H1 (cell line): ENCODE measurements around the gene UBE4A. TPM values are rescaled to one million over a fixed set of nuclear protein-coding genes. Genes with fewer than 3 reads are reported as not detected.

ENCODE experiments used
- CTCF ChIA-PET: fragments of 300-600 bp; sonication (Branson Sonifier 250); formaldehyde crosslinking; loops from one replicate; lab custom pipeline; 2021; ENCODE audit not compliant: partially characterized antibody; lab: Charles Lee
- POLR2A ChIA-PET: fragments of 300-600 bp; sonication (Branson Sonifier 250); formaldehyde crosslinking; loops from one replicate; lab custom pipeline; 2021; ENCODE audit warnings: inconsistent platforms; ENCODE audit not compliant: partially characterized antibody; lab: Charles Lee
- DNase-seq, 2 experiments: peaks; one replicate each; pipeline versions ENCODE4 v3.0.0 to v3.0.0-alpha.2; 2010 to 2022; ENCODE audit warnings: low spot score in 2 of 2, low read depth in 1 of 2, mixed read lengths in 1 of 2
- FAIRE-seq: peaks from 2 replicates; lab custom pipeline; 2011; peaks lifted over from hg19 to GRCh38; lab: Jason Lieb, UNC
- H2AFZ ChIP-seq: 2 replicates; pipeline ENCODE4 v1.8.1; 2012; ENCODE audit warnings: low read length, inconsistent platforms
- H2AK5ac ChIP-seq: 2 replicates; pipeline ENCODE4 v1.6.1; 2013; ENCODE audit warnings: low read depth, low read length
- H2BK120ac ChIP-seq: replicated peaks from 2 replicates; pipeline ENCODE3; 2013; ENCODE audit warnings: low read depth, low read length, inconsistent platforms
- H2BK12ac ChIP-seq: 2 replicates; pipeline ENCODE4 v1.6.1; 2013; ENCODE audit warnings: low read depth, low read length
- H2BK15ac ChIP-seq: 2 replicates; pipeline ENCODE4 v1.6.1; 2013; ENCODE audit warnings: low read length
- H2BK20ac ChIP-seq: 2 replicates; pipeline ENCODE4 v1.6.1; 2013; ENCODE audit warnings: low read length
- H2BK5ac ChIP-seq: 2 replicates; pipeline ENCODE4 v1.6.1; 2013; ENCODE audit warnings: low read depth, low read length
- H3K14ac ChIP-seq: 2 replicates; pipeline ENCODE4 v1.6.1; 2013; ENCODE audit warnings: inconsistent platforms; ENCODE audit not compliant: insufficient read length
- H3K18ac ChIP-seq: 2 replicates; pipeline ENCODE4 v1.6.1; 2013; ENCODE audit warnings: low read length; ENCODE audit errors: extremely low read depth
- H3K23ac ChIP-seq: 2 replicates; pipeline ENCODE4 v1.6.1; 2013; ENCODE audit warnings: inconsistent platforms; ENCODE audit not compliant: insufficient read length
- H3K23me2 ChIP-seq: 2 replicates; pipeline ENCODE4 v1.6.1; 2013; ENCODE audit warnings: low read depth, low read length
- H3K27ac ChIP-seq: 2 replicates; pipeline ENCODE4 v1.6.1; 2011; ENCODE audit warnings: low read depth, low read length, inconsistent platforms
- H3K27me3 ChIP-seq, 4 experiments: replicated peaks in 1 of 4; 1 replicate in 1 of 4; 2 replicates in 3 of 4; pipeline versions ENCODE4 v1.6.1 to v1.8.1; 2011 to 2013; ENCODE audit warnings: low read length in 3 of 4, mild to moderate bottlenecking in 3 of 4, inconsistent platforms in 2 of 4, mixed read lengths in 2 of 4, moderate library complexity in 1 of 4; ENCODE audit not compliant: control insufficient read depth in 3 of 4, insufficient read depth in 3 of 4; ENCODE audit errors: extremely low read depth in 1 of 4
- H3K36me3 ChIP-seq, 4 experiments: 2 replicates each; pipeline versions ENCODE4 v1.6.1 to v1.8.1; 2011 to 2013; ENCODE audit warnings: mild to moderate bottlenecking in 4 of 4, low read length in 3 of 4, moderate library complexity in 2 of 4, control low read depth in 1 of 4, inconsistent platforms in 1 of 4; ENCODE audit not compliant: insufficient read depth in 4 of 4, control insufficient read depth in 2 of 4
- H3K4ac ChIP-seq: replicated peaks from 2 replicates; pipeline ENCODE3; 2013; ENCODE audit warnings: low read length, low read depth, mixed read lengths, inconsistent platforms; ENCODE audit not compliant: insufficient read length
- H3K4me1 ChIP-seq, 4 experiments: replicated peaks in 1 of 4; 1 replicate in 1 of 4; 2 replicates in 3 of 4; pipeline versions ENCODE4 v1.6.1 to v1.8.1; 2011 to 2013; ENCODE audit warnings: low read length in 3 of 4, inconsistent platforms in 2 of 4, mixed read lengths in 1 of 4; ENCODE audit not compliant: insufficient read depth in 4 of 4, control insufficient read depth in 3 of 4
- H3K4me2 ChIP-seq, 2 experiments: 2 replicates each; pipeline versions ENCODE4 v1.6.1 to v1.8.1; 2011 to 2013; ENCODE audit warnings: low read depth in 2 of 2, low read length in 2 of 2, control low read depth in 1 of 2, inconsistent platforms in 1 of 2, mild to moderate bottlenecking in 1 of 2; ENCODE audit not compliant: insufficient read depth in 1 of 2
- H3K4me3 ChIP-seq, 4 experiments: fragments of 200-600, 300-600 bp in 1 of 4; sonication (generic), shearing (Covaris generic), sonication (Bioruptor Twin) in 1 of 4; 2 replicates each; pipeline versions ENCODE4 v1.5.1 to v1.8.1; 2011 to 2016; ENCODE audit warnings: low read length in 4 of 4, low read depth in 3 of 4, control low read depth in 2 of 4, inconsistent platforms in 2 of 4, mild to moderate bottlenecking in 2 of 4, mixed read lengths in 1 of 4, moderate library complexity in 1 of 4; ENCODE audit not compliant: insufficient read depth in 2 of 4; ENCODE audit errors: extremely low read depth in 1 of 4
- H3K56ac ChIP-seq: replicated peaks from 2 replicates; pipeline ENCODE3; 2013; ENCODE audit warnings: low read depth, mild to moderate bottlenecking, mixed read lengths, low read length, inconsistent platforms; ENCODE audit not compliant: insufficient read length
- H3K79me1 ChIP-seq: 2 replicates; pipeline ENCODE4 v1.6.1; 2013; ENCODE audit warnings: low read depth, low read length, control low read depth
- H3K79me2 ChIP-seq, 2 experiments: 2 replicates each; pipeline versions ENCODE4 v1.6.1 to v1.8.1; 2012 to 2013; ENCODE audit warnings: low read length in 2 of 2, mild to moderate bottlenecking in 2 of 2, inconsistent platforms in 1 of 2; ENCODE audit not compliant: insufficient read depth in 2 of 2, control insufficient read depth in 1 of 2
- H3K9ac ChIP-seq, 4 experiments: replicated peaks in 1 of 4; 1 replicate in 1 of 4; 2 replicates in 3 of 4; pipeline versions ENCODE4 v1.6.1 to v1.8.1; 2011 to 2013; ENCODE audit warnings: low read depth in 3 of 4, low read length in 3 of 4, control low read depth in 2 of 4, mild to moderate bottlenecking in 2 of 4, moderate library complexity in 2 of 4, inconsistent platforms in 1 of 4; ENCODE audit errors: extremely low read depth in 1 of 4
- H3K9me3 ChIP-seq, 2 experiments: 2 replicates each; pipeline versions ENCODE4 v1.6.1 to v1.8.1; 2012 to 2013; ENCODE audit warnings: mild to moderate bottlenecking in 2 of 2, moderate library complexity in 2 of 2, control low read depth in 1 of 2, inconsistent platforms in 1 of 2, low read depth in 1 of 2, low read length in 1 of 2, mixed read lengths in 1 of 2; ENCODE audit not compliant: insufficient read depth in 2 of 2
- H4K20me1 ChIP-seq, 2 experiments: replicated peaks in 1 of 2; 2 replicates each; pipeline versions ENCODE3 to v1.8.1; 2011 to 2013; ENCODE audit warnings: inconsistent platforms in 2 of 2, low read length in 2 of 2, mild to moderate bottlenecking in 1 of 2; ENCODE audit not compliant: insufficient read depth in 2 of 2, control insufficient read depth in 1 of 2
- H4K5ac ChIP-seq: 2 replicates; pipeline ENCODE4 v1.6.1; 2013; ENCODE audit warnings: low read length, low read depth, mixed read lengths, inconsistent platforms; ENCODE audit not compliant: insufficient read length
- H4K8ac ChIP-seq: 2 replicates; pipeline ENCODE4 v1.8.0; 2013; ENCODE audit warnings: mild to moderate bottlenecking, moderate library complexity, low read length, inconsistent platforms; ENCODE audit not compliant: insufficient read depth; ENCODE audit errors: extremely low read depth
- H4K91ac ChIP-seq: replicated peaks from 2 replicates; pipeline ENCODE3; 2013; ENCODE audit warnings: low read length, mixed read lengths, inconsistent platforms; ENCODE audit not compliant: insufficient read length
- CEBPB ChIP-seq: IDR thresholded peaks from 2 replicates; pipeline ENCODE4 v1.6.1; 2012; ENCODE audit warnings: low read depth, low read length
- HDAC6 ChIP-seq: IDR thresholded peaks from one replicate; pipeline ENCODE4 v1.7.1; 2012; ENCODE audit warnings: low read depth, mild to moderate bottlenecking, inconsistent platforms, low read length, moderate library complexity
- WGBS, 2 experiments: shearing (Covaris generic) in 1 of 2; methylation state at CpG; one replicate each; pipeline versions ENCODE4 v1.1.6 to v1.1.7; 2013 to 2015; ENCODE audit warnings: low lambda C conversion rate in 2 of 2, mixed read lengths in 2 of 2, inconsistent platforms in 1 of 2, low coverage in 1 of 2, missing lambda C conversion rate in 1 of 2; ENCODE audit not compliant: insufficient replicate concordance in 2 of 2, insufficient coverage in 1 of 2, insufficient read length in 1 of 2; ENCODE audit errors: extremely low coverage in 1 of 2, missing lambda C conversion rate in 1 of 2; 5-methylcytosine and 5-hydroxymethylcytosine counted together
- polyA plus RNA-seq, 7 experiments: library from polyadenylated mRNA; depleted of rRNA in 3 of 7; stranded (reverse) in 5 of 7; unstranded in 2 of 7; fragments of >200 nt in 5 of 7; fragments of 200-250 nt in 2 of 7; gene quantifications; 1 replicate in 5 of 7; 2 replicates in 1 of 7; 4 replicates in 1 of 7; pipeline versions ENCODE4 v1.2.1 to v1.2.3, GENCODE V29; 2011 to 2013; ENCODE audit warnings: missing spikeins in 2 of 7, mixed read lengths in 2 of 7
- total RNA-seq: library from RNA; stranded (reverse); fragmentation: NEBNext Ultra II Directional; extraction: Animal tissue kit (Norgen Biotek cat#: 25700); gene quantifications from 2 replicates; pipeline ENCODE4 v1.2.1, GENCODE V29; 2021

The UBE4A gene
- total and polyA plus RNA-seq, 2 of the 8 experiments (the other 6 are each of a cell fraction or from before 2014, with no cell fraction given), result 11.3 to 34.5 TPM

DNA sequence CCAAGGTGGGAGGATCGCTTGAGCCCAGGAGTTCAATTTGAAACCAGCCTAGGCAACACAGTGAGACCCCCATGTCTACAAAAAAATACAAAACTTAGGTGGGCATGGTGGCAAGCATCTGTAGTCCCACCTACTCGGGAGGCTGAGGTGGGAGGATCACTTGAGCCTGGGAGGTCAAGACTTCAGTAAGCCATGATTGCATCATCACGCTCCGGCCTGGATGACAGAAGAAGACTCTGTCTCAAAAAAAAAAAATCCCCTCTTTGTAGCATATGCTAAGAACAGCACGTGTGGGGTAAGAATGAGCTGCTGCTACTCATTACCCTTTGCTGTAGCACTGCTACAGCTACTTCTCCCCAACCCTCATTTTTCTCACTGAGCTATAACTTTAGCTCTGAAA is 14.5 kb downstream of the UBE4A start:
- DNase-seq (no peak), FAIRE-seq (no peak)
- Histone ChIP-seq H3K14ac (no peak overlapping the region), H3K9me3 (no peaks in the 10 kb centered on the region), H3K56ac (no peak overlapping the region), H3K4ac (no peak overlapping the region), H3K4me3 (no peak overlapping the region), H3K23ac (no peak overlapping the region), H2BK120ac (no peak overlapping the region), H3K9ac (no peak overlapping the region), H3K27ac (no peak overlapping the region), H2AFZ (no peak overlapping the region), H4K91ac (no peak overlapping the region), H2BK15ac (no peak overlapping the region), H4K20me1 (peaks cover 0 to 2% of the 10 kb centered on the region in 2 experiments), H3K18ac (no peak overlapping the region), H2BK5ac (no peak overlapping the region), H3K79me1 (no peaks in the 10 kb centered on the region), H4K8ac (no peak overlapping the region), H2AK5ac (no peak overlapping the region), H3K23me2 (no peaks in the 10 kb centered on the region), H4K5ac (no peak overlapping the region), H3K4me1 (no peaks in the 10 kb centered on the region), H3K79me2 (no peaks in the 10 kb centered on the region), H3K36me3 (peaks cover 8 to 53% (median 34%) of the 10 kb centered on the region in 4 experiments), H2BK12ac (no peak overlapping the region), H2BK20ac (no peak overlapping the region), H3K4me2 (no peak overlapping the region), H3K27me3 (no peaks in the 10 kb centered on the region)
- ChIA-PET CTCF (interaction anchor here (0.6 to 1.3 kb wide), 2 partner anchors 34 to 114 kb away, joined by 4 to 5 read pairs; no protein-coding TSS in a partner anchor), POLR2A (interaction anchor here (0.6 to 2.4 kb wide), 4 partner anchors 9 to 271 kb away, joined by 3 to 12 read pairs (median 6); partner anchors contain the start of gene UBE4A)
- WGBS, 2 experiments, result 93% methylated on average over 5 of the region's 5 CpGs; no CpG with 5 or more reads in 1 of the 2 experiments
- TF ChIP-seq HDAC6, result no peak
- TF ChIP-seq CEBPB, result 0 out of 2 replicates have a peak, but pooled peaks have one; percentile 44
